ENCODE measurements around the gene PUDP.

GRCh38 chrX:7117587-7117986 lies 30.4 kb downstream of the PUDP start:
- TF ChIP-seq CTCF (IDR thresholded peaks at IDR 0.05 in 8 of 11, conservative IDR thresholded peaks at IDR 0.05 in 3 of 11) (no peak), POLR2A (IDR thresholded peaks at IDR 0.05) (no peak), POLR2AphosphoS5 (IDR thresholded peaks at IDR 0.05) (no peak)

All from spleen (tissue), 7 donors.